WTC11 (cell line): ENCODE data around the gene RECQL5. TPM values are rescaled to one million over a fixed set of nuclear protein-coding genes. Genes with fewer than 3 reads are reported as not detected.

Source experiments
- ATAC-seq: fragments of 200-7000 bp; cut with Tn5 transposase; 2 replicates; pipeline ENCODE4 v1.10.0; 2021; ENCODE audit warnings: mild to moderate bottlenecking, moderate library complexity
- CTCF ChIA-PET: fragments of 300-600 bp; sonication (Branson Sonifier 250); formaldehyde crosslinking; loops from one replicate; lab custom pipeline; 2021; ENCODE audit warnings: antibody characterized with exemption; lab: Charles Lee
- POLR2A ChIA-PET: fragments of 350-600 bp; sonication (Branson Sonifier 250); formaldehyde crosslinking; loops from one replicate; lab custom pipeline; 2021; ENCODE audit warnings: antibody characterized with exemption; lab: Charles Lee
- DNase-seq: peaks from one replicate; pipeline ENCODE4 v3.0.0; 2021; ENCODE audit warnings: low spot score
- H3K27ac Mint-ChIP-seq: 2 replicates; pipeline ENCODE4 v1.8.0; 2021; ENCODE audit warnings: mixed read lengths
- H3K27me3 Mint-ChIP-seq: 2 replicates; pipeline ENCODE4 v1.8.0; 2021; ENCODE audit warnings: low read depth, mild to moderate bottlenecking, moderate library complexity, mixed read lengths
- H3K36me3 Mint-ChIP-seq: 2 replicates; pipeline ENCODE4 v1.8.0; 2021; ENCODE audit warnings: mixed read lengths
- H3K4me1 Mint-ChIP-seq: 2 replicates; pipeline ENCODE4 v1.8.0; 2022; ENCODE audit warnings: mixed read lengths
- H3K4me3 Mint-ChIP-seq: 2 replicates; pipeline ENCODE4 v1.8.0; 2021; ENCODE audit warnings: mild to moderate bottlenecking, moderate library complexity, mixed read lengths
- H3K9me3 Mint-ChIP-seq: 2 replicates; pipeline ENCODE4 v1.8.0; 2021; ENCODE audit warnings: mixed read lengths
- ARID4B ChIP-seq: sonication (generic); formaldehyde crosslinking; IDR thresholded peaks from 2 replicates; pipeline ENCODE4 v1.8.0; 2023; ENCODE audit warnings: missing genetic modification reagents, mild to moderate bottlenecking, borderline replicate concordance
- ATF1 ChIP-seq: sonication (generic); formaldehyde crosslinking; IDR thresholded peaks from 2 replicates; pipeline ENCODE4 v1.8.1; 2023; ENCODE audit warnings: mild to moderate bottlenecking, moderate library complexity, missing genetic modification reagents
- ATF6 ChIP-seq: sonication (generic); formaldehyde crosslinking; IDR thresholded peaks from 2 replicates; pipeline ENCODE4 v1.8.1; 2023; ENCODE audit warnings: mild to moderate bottlenecking, missing genetic modification reagents
- CBFB ChIP-seq: sonication (generic); formaldehyde crosslinking; IDR thresholded peaks from 2 replicates; pipeline ENCODE4 v1.8.1; 2022; ENCODE audit warnings: mild to moderate bottlenecking, low read depth, missing genetic modification reagents
- CDX4 ChIP-seq: fragments of 250-450 bp; sonication (Bioruptor Pico); IDR thresholded peaks from 2 replicates; pipeline ENCODE4 v1.9.0; 2021; ENCODE audit warnings: moderate library complexity, mild to moderate bottlenecking, inconsistent platforms, borderline replicate concordance
- CREB1 ChIP-seq: sonication (generic); formaldehyde crosslinking; IDR thresholded peaks from 2 replicates; pipeline ENCODE4 v1.8.0; 2023; ENCODE audit warnings: mild to moderate bottlenecking, missing genetic modification reagents
- FOXP4 ChIP-seq: sonication (generic); formaldehyde crosslinking; IDR thresholded peaks from 2 replicates; pipeline ENCODE4 v1.8.0; 2022; ENCODE audit warnings: mild to moderate bottlenecking, missing genetic modification reagents
- GRHL2 ChIP-seq: fragments of 250-450 bp; sonication (Bioruptor Pico); IDR thresholded peaks from 2 replicates; pipeline ENCODE4 v1.8.0; 2022; ENCODE audit warnings: mild to moderate bottlenecking, moderate library complexity; ENCODE audit not compliant: insufficient replicate concordance, severe bottlenecking
- GTF2I ChIP-seq: fragments of 250-450 bp; sonication (Bioruptor Pico); conservative IDR thresholded peaks from 2 replicates; pipeline ENCODE4 v1.4.0; 2021; ENCODE audit warnings: mild to moderate bottlenecking
- HMGA2 ChIP-seq: fragments of 250-450 bp; sonication (Bioruptor Pico); IDR thresholded peaks from 2 replicates; pipeline ENCODE4 v1.4.0; 2021; ENCODE audit warnings: mild to moderate bottlenecking, moderate library complexity
- IRF2 ChIP-seq: sonication (generic); formaldehyde crosslinking; IDR thresholded peaks from 2 replicates; pipeline ENCODE4 v1.8.0; 2022; ENCODE audit warnings: low read depth, missing genetic modification reagents, borderline replicate concordance
- JUN ChIP-seq: sonication (generic); formaldehyde crosslinking; IDR thresholded peaks from 2 replicates; pipeline ENCODE4 v1.8.0; 2023; ENCODE audit warnings: mild to moderate bottlenecking, missing genetic modification reagents
- KAT7 ChIP-seq: sonication (generic); formaldehyde crosslinking; IDR thresholded peaks from 2 replicates; pipeline ENCODE4 v1.8.1; 2023; ENCODE audit warnings: missing genetic modification reagents, mild to moderate bottlenecking, borderline replicate concordance
- NFATC4 ChIP-seq: fragments of 250-450 bp; sonication (Bioruptor Pico); IDR thresholded peaks from 2 replicates; pipeline ENCODE4 v1.9.0; 2021; ENCODE audit warnings: mild to moderate bottlenecking
- NFE2L1 ChIP-seq: sonication (generic); formaldehyde crosslinking; IDR thresholded peaks from 2 replicates; pipeline ENCODE4 v1.8.1; 2023; ENCODE audit warnings: missing genetic modification reagents
- NR1H2 ChIP-seq: sonication (generic); formaldehyde crosslinking; IDR thresholded peaks from 2 replicates; pipeline ENCODE4 v1.9.0; 2021; ENCODE audit warnings: mild to moderate bottlenecking, moderate library complexity, missing genetic modification reagents
- PRRX2 ChIP-seq: fragments of 250-450 bp; sonication (Bioruptor Pico); IDR thresholded peaks from 2 replicates; pipeline ENCODE4 v1.8.0; 2021; ENCODE audit warnings: mild to moderate bottlenecking
- SMAD3 ChIP-seq: sonication (generic); formaldehyde crosslinking; IDR thresholded peaks from 2 replicates; pipeline ENCODE4 v1.8.0; 2022; ENCODE audit warnings: missing genetic modification reagents, mild to moderate bottlenecking, borderline replicate concordance
- TEAD4 ChIP-seq: sonication (generic); formaldehyde crosslinking; IDR thresholded peaks from 2 replicates; pipeline ENCODE4 v1.8.0; 2022; ENCODE audit warnings: mild to moderate bottlenecking, missing genetic modification reagents
- ZBTB21 ChIP-seq: sonication (generic); formaldehyde crosslinking; IDR thresholded peaks from 2 replicates; pipeline ENCODE4 v1.8.1; 2023; ENCODE audit warnings: mild to moderate bottlenecking, missing genetic modification reagents, borderline replicate concordance
- ZNF121 ChIP-seq: sonication (generic); formaldehyde crosslinking; IDR thresholded peaks from 2 replicates; pipeline ENCODE4 v1.8.0; 2023; ENCODE audit warnings: missing genetic modification reagents
- ZNF423 ChIP-seq: fragments of 250-450 bp; sonication (Bioruptor Pico); IDR thresholded peaks from 2 replicates; pipeline ENCODE4 v2.1.2; 2022; ENCODE audit warnings: mild to moderate bottlenecking, moderate library complexity
- total RNA-seq: library from RNA; stranded (reverse); gene quantifications from 3 replicates; pipeline ENCODE4 v1.2.3, GENCODE V29; 2021
- TF ChIP-seq, protein P1 (sequence below): sonication (generic); formaldehyde crosslinking; IDR thresholded peaks from 2 replicates; pipeline ENCODE4 v1.8.1; 2023; ENCODE audit warnings: mild to moderate bottlenecking, missing genetic modification reagents, borderline replicate concordance
- TF ChIP-seq, protein P2 (sequence below): sonication (generic); formaldehyde crosslinking; conservative IDR thresholded peaks from 2 replicates; pipeline ENCODE4 v1.8.1; 2022; ENCODE audit warnings: mild to moderate bottlenecking, missing genetic modification reagents

RECQL5 gene
- total RNA-seq, 1 experiment from 2014 or later: 51.0 TPM

DNA sequence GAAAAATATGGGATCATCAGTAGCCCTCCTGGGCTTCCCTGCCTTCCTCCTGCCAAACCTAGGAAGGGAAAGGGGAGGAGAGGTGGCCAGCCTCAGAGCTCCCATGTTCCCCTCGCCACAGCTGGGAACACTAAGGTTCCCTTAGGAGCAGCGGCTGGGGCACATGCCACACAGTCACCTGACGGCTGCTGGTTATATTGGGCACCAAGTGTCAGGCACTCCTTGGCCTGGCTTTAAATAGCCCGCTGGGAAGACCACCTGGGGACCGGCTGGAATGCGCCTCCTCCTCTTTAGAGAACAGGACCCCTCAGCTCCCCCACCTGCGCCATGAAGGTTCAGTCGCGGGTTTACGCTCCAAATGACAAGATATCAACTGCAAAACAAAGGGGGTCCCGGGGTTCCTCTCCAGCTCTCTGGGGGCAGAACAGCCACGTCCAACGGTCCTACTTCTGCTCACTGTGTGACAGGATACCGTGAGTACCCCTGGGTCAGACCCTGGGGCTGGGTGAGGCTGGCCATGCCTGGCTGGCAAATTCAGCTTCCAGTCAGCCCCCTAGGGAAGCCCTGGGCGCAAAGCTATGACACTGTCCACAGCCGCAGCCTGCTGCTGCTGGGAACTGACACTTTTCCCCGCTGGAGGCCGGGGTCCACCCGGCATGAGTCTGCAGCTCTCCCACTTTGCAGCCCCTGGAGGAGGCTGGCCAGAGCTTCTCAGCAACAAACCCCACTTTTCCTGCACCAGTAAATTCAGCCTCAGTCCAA is 30.4 kb downstream of the RECQL5 start (continued):
- TF ChIP-seq SMAD3 (CRISPR knock-in tag) (no peak), PRRX2 (CRISPR knock-in tag) (no peak), NR1H2 (CRISPR knock-in tag) (no peak), NFE2L1 (CRISPR knock-in tag) (no peak), GTF2I (CRISPR knock-in tag) (no peak), KAT7 (CRISPR knock-in tag) (no peak)
- TF ChIP-seq, protein P1, sequence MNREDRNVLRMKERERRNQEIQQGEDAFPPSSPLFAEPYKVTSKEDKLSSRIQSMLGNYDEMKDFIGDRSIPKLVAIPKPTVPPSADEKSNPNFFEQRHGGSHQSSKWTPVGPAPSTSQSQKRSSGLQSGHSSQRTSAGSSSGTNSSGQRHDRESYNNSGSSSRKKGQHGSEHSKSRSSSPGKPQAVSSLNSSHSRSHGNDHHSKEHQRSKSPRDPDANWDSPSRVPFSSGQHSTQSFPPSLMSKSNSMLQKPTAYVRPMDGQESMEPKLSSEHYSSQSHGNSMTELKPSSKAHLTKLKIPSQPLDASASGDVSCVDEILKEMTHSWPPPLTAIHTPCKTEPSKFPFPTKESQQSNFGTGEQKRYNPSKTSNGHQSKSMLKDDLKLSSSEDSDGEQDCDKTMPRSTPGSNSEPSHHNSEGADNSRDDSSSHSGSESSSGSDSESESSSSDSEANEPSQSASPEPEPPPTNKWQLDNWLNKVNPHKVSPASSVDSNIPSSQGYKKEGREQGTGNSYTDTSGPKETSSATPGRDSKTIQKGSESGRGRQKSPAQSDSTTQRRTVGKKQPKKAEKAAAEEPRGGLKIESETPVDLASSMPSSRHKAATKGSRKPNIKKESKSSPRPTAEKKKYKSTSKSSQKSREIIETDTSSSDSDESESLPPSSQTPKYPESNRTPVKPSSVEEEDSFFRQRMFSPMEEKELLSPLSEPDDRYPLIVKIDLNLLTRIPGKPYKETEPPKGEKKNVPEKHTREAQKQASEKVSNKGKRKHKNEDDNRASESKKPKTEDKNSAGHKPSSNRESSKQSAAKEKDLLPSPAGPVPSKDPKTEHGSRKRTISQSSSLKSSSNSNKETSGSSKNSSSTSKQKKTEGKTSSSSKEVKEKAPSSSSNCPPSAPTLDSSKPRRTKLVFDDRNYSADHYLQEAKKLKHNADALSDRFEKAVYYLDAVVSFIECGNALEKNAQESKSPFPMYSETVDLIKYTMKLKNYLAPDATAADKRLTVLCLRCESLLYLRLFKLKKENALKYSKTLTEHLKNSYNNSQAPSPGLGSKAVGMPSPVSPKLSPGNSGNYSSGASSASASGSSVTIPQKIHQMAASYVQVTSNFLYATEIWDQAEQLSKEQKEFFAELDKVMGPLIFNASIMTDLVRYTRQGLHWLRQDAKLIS: no peak
- TF ChIP-seq, protein P2, sequence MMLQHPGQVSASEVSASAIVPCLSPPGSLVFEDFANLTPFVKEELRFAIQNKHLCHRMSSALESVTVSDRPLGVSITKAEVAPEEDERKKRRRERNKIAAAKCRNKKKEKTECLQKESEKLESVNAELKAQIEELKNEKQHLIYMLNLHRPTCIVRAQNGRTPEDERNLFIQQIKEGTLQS: no peak

DNA sequence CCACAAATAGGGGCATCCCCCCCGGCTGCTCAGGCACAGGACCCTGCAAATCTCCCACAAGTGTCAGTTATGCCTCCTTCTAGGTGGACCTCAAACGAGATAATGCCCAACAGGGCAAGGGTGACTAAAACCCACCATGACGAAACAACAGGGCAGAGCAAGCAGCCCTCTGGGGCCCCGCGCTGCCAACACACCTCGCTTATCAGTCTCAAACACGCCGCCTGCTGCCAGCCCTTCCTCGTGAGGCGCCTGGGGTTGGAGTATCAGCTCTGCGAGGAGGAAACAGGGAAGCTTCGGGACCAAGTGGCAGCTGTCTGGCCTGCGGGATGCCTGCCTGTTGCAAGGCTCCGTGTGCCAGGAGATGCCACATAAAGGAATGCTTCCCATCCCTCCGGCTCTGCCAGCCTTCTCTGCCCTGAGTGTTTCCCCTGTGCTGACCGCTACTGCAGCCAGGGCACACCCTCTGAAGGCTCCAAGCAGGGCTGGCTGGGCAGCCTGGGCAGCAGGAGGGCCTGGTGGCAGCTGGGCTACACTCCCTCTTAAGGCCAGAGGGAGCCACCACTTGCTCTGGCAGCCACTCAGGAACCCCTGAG is 31.2 kb downstream of the RECQL5 start:
- Mint-ChIP-seq H3K4me3 (no peak overlapping the region), H3K9me3 (no peaks in the 10 kb centered on the region), H3K27me3 (no peaks in the 10 kb centered on the region), H3K36me3 (no peaks in the 10 kb centered on the region), H3K4me1 (peaks cover 11% of the 10 kb centered on the region), H3K27ac (no peak overlapping the region)
- ChIA-PET POLR2A (no interaction called here), CTCF (interaction anchor here (0.6 to 11.9 kb wide), 7 partner anchors 16 to 129 kb away, joined by 3 to 456 read pairs (median 133); partner anchors contain the start of gene GALK1)
- DNase-seq (no peak), ATAC-seq (no peak)
- TF ChIP-seq TEAD4 (CRISPR knock-in tag) (no peak), CREB1 (CRISPR knock-in tag) (no peak), FOXP4 (CRISPR knock-in tag) (no peak), CBFB (no peak), ARID4B (CRISPR knock-in tag) (no peak), GRHL2 (CRISPR knock-in tag) (no peak), ATF1 (CRISPR knock-in tag) (no peak), ZBTB21 (CRISPR knock-in tag) (no peak), CDX4 (no peak), HMGA2 (no peak), IRF2 (no peak), NFATC4 (no peak), ATF6 (CRISPR knock-in tag) (no peak), ZNF121 (no peak), JUN (CRISPR knock-in tag) (no peak), ZNF423 (CRISPR knock-in tag) (no peak)
